GM21528 (cell line): ENCODE data around the gene ACVR1.
"Not testable (repeated sequence)": the region's sequence is repeated elsewhere in the genome, so short reads cannot be mapped to it uniquely, and the experiment has no call there.

ENCODE experiments used
- ATAC-seq: cut with Tn5 transposase; IDR thresholded peaks from one replicate; pipeline ENCODE4 v1.9.1; 2021; ENCODE audit warnings: mild to moderate bottlenecking, moderate library complexity; ENCODE audit not compliant: unreplicated experiment, low FRiP score

Gene ACVR1

DNA sequence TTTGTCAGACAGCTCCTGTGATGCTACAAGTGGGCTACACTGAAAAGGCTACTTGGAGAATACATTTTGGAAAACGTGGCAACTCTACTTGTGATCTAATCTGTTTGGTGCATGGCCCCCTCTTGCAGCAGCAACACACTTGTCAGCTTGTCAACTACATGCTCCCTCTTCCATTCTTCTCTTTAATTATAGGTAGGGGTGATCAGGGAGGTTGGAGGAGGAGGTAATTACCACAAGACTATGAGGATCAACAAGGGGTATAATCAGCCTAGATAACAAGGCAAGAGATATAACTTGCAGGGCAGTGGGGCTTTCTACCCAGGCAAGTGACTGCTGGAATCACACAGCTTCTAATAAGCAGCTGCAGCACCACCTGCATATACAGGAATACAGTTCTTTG lies 104.9 kb downstream of the ACVR1 start:
- ATAC-seq, result no peak

- no peak for ATAC-seq
These were observed 106.3 kb downstream of the ACVR1 start for GRCh38 chr2:157769856-157770255.

- ATAC-seq, result no peak
These were observed 111.7 kb downstream of the ACVR1 start for GRCh38 chr2:157764386-157764785.

GRCh38 chr2:157761520-157761919 lies 114.6 kb downstream of the ACVR1 start:
- no peak for ATAC-seq

GRCh38 chr2:157760949-157761348 lies 115.2 kb downstream of the ACVR1 start:
- no peak for ATAC-seq

DNA sequence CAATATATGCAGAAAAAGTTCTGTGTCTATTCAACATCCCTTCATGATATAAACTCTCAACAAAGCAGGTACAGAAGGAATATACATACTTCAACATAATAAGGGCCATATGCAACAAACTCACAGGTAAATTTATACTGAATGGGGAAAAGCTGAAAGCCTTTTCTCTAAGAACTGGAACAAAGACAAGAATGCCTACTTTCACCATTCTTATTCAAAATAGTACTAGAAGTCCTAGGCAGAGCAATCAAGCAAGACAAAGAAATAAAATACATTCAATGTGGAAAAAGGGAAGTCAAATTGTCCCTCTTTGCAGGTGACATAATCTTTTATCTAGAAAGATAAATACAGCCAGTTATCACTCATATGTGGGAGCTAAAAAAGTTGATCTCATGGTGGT lies 116.3 kb downstream of the ACVR1 start:
- no peak for ATAC-seq

DNA sequence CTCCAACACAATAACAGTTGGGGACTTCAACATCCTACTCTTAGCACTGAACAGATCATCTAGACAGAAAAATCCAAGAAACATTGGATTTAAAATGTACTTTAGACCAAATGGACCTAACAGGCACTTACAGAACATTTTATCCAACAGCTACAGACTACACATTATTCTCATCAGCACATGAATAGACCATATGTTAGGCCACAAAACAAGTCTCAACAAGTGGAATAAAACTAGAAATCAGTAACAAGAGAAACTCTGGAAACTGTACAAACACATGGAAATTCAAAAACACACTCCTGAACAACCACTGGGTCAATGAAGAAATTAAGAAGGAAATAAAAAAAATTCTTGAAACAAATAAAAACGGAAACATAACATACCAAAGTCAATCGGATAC lies 117.5 kb downstream of the ACVR1 start:
- ATAC-seq, result no peak

GRCh38 chr2:157757500-157757899 lies 118.6 kb downstream of the ACVR1 start:
- no peak for ATAC-seq

DNA sequence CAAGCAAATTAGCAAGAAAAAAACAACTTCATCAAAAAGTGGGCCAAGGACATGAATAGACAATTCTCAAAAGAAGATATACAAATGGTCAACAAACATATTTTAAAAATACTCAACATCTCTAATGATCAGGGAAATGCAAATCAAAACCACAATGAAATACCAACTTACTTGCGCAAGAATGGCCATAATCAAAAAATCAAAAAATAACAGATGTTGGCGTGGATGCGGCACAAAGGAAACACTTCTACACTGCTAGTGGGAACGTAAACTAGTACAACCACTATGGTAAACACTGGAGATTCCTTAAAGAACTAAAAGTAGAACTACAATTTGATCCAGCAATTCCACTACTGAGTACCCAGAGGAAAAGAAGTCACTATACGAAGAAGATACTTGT lies 119.7 kb downstream of the ACVR1 start:
- not testable (repeated sequence) for ATAC-seq

GRCh38 chr2:157751462-157752058 lies 124.6 kb downstream of the ACVR1 start:
- ATAC-seq, result peak; percentile 62

GRCh38 chr2:157749684-157750083 lies 126.4 kb downstream of the ACVR1 start:
- ATAC-seq, result no peak

GRCh38 chr2:157748371-157749142 lies 127.6 kb downstream of the ACVR1 start:
- no peak for ATAC-seq

- peak; percentile 51 for ATAC-seq
These were observed 128.3 kb downstream of the ACVR1 start for GRCh38 chr2:157747695-157748370.

DNA sequence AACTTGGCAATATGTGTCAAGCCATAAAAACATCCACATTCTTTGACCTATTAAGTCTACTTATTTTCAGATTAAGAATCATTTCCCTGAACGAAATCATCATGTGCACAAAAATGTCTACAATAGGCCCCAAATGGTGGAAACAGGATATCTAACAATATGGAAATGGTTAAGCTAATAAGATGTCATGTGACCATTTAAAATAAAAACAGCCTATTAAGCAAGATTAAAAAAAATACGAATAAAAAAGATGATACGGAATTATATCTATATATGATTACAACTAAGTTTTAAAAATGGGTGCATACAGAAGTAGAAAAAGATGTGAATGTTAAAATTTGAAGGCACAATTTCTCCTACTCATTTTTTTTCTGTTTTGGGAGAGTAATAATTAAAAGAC lies 128.8 kb downstream of the ACVR1 start:
- no peak for ATAC-seq

GRCh38 chr2:157746234-157746950 lies 129.7 kb downstream of the ACVR1 start:
- ATAC-seq, result no peak

- ATAC-seq, result no peak
These were observed 131.5 kb downstream of the ACVR1 start for GRCh38 chr2:157744571-157745076.

GRCh38 chr2:157743051-157743450 lies 133.1 kb downstream of the ACVR1 start:
- ATAC-seq, result no peak

GRCh38 chr2:157741819-157742484 lies 134.2 kb downstream of the ACVR1 start:
- ATAC-seq, result no peak

- no peak for ATAC-seq
These were observed 138.5 kb downstream of the ACVR1 start for GRCh38 chr2:157737656-157738055.

- no peak for ATAC-seq
These were observed 140.6 kb downstream of the ACVR1 start for GRCh38 chr2:157735532-157735931.
